ENCODE measurements around the gene OPA3. TPM values are rescaled to one million over a fixed set of nuclear protein-coding genes. Genes with fewer than 3 reads are reported as not detected.
A peak's percentile ranks its signal among the peaks of the same experiment; 100 is the strongest.

The OPA3 gene
- total RNA-seq, 6 experiments from 2014 or later: 13.3 to 15.5 (median 14.3) TPM

- Mint-ChIP-seq H3K4me1 (ENCODE audit: low read depth) (peaks cover 14% of the 10 kb centered on the region), H3K4me3 (no peak overlapping the region), H3K27ac (peak overlapping the region; percentile 71), H3K36me3 (ENCODE audit: low read depth) (peaks cover 6% of the 10 kb centered on the region), H3K9me3 (no peaks in the 10 kb centered on the region), H3K27me3 (ENCODE audit: insufficient read depth) (no peaks in the 10 kb centered on the region; the same call in 1 of the 2 replicates)
- DNase-seq: no peak
- no peak for TF ChIP-seq CTCF (IDR thresholded peaks at IDR 0.05)
Measured at GRCh38 chr19:45517641-45518468, 66.7 kb downstream of the OPA3 start.

DNA sequence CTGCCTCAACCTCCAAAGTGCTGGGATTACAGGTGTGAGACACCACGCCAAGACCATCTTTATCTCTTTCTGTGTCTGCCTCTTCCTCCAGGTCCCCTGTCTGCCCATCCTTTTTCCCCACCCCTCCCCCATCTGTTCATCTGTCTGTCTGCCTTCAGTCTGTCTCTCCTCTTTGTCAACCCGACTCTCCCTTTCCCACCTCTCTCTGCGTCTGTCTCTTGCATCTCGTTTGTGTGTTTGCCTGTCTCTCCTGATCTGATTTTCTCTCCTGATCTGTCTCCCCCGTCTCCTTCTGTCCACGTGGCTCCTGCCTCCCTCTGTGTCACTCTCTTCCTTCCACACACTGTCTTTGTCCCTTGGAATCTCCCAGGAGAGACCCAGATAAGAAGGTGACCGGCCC lies 67.4 kb downstream of the OPA3 start:
- no peaks in the 10 kb centered on the region; the same call in 1 of the 2 replicates for H3K27me3 Mint-ChIP-seq (ENCODE audit: insufficient read depth)
- no peak for DNase-seq
- peaks cover 6% of the 10 kb centered on the region for H3K36me3 Mint-ChIP-seq (ENCODE audit: low read depth)
- H3K4me3 Mint-ChIP-seq: no peak overlapping the region
- H3K9me3 Mint-ChIP-seq: no peaks in the 10 kb centered on the region
- TF ChIP-seq CTCF (IDR thresholded peaks at IDR 0.05): no peak
- peaks cover 12% of the 10 kb centered on the region for H3K4me1 Mint-ChIP-seq (ENCODE audit: low read depth)
- H3K27ac Mint-ChIP-seq: peak overlapping the region; percentile 71

GRCh38 chr19:45515807-45516401 lies 68.7 kb downstream of the OPA3 start:
- no peak for TF ChIP-seq CTCF (IDR thresholded peaks at IDR 0.05)
- Mint-ChIP-seq H3K27ac (peak overlapping the region; percentile 38; the same call in 1 of the 2 replicates), H3K4me3 (no peak overlapping the region), H3K4me1 (ENCODE audit: low read depth) (peaks cover 16% of the 10 kb centered on the region), H3K36me3 (ENCODE audit: low read depth) (peaks cover 10% of the 10 kb centered on the region), H3K27me3 (ENCODE audit: insufficient read depth) (no peaks in the 10 kb centered on the region; the same call in 1 of the 2 replicates), H3K9me3 (no peaks in the 10 kb centered on the region)
- DNase-seq: no peak

DNA sequence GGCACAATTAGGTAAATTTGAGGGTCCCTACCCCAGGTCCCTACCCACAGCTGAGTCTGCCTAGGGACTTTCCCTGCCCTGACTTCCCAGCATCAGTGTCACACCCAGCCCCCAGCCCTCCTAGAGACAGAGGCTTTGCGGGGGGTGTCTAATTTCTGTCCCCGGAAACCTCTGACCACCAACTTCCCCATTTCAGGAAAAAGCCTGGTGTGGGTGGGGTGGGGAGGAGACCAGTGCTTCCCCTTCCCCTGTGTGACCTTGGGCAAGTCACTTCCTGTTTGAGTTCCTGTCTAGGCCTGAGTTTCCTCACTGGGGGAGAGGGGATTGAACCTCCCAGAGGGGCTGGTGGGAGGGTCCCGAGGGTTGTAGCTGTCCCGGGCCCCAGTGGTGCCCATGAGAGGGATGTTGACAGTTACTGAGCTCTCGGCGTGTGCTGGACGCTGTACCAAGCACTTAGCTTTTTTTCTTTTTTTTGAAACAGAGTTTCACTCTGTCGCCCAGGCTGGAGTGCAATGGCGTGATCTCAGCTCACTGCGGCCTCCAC lies 69.4 kb downstream of the OPA3 start:
- TF ChIP-seq CTCF (IDR thresholded peaks at IDR 0.05): no peak
- H3K27ac Mint-ChIP-seq: peak overlapping the region; percentile 56
- H3K27me3 Mint-ChIP-seq (ENCODE audit: insufficient read depth): no peaks in the 10 kb centered on the region; the same call in 1 of the 2 replicates
- peaks cover 12% of the 10 kb centered on the region for H3K36me3 Mint-ChIP-seq (ENCODE audit: low read depth)
- no peak overlapping the region for H3K4me3 Mint-ChIP-seq
- no peaks in the 10 kb centered on the region for H3K9me3 Mint-ChIP-seq
- DNase-seq: no peak
- peaks cover 22% of the 10 kb centered on the region for H3K4me1 Mint-ChIP-seq (ENCODE audit: low read depth)

GRCh38 chr19:45514376-45515051 lies 70.1 kb downstream of the OPA3 start:
- peaks cover 28% of the 10 kb centered on the region for H3K4me1 Mint-ChIP-seq (ENCODE audit: low read depth)
- no peak for DNase-seq
- H3K9me3 Mint-ChIP-seq: no peaks in the 10 kb centered on the region
- no peak overlapping the region for H3K4me3 Mint-ChIP-seq
- TF ChIP-seq CTCF (IDR thresholded peaks at IDR 0.05): no peak
- no peaks in the 10 kb centered on the region; the same call in 1 of the 2 replicates for H3K27me3 Mint-ChIP-seq (ENCODE audit: insufficient read depth)
- H3K27ac Mint-ChIP-seq: peak overlapping the region; percentile 56
- H3K36me3 Mint-ChIP-seq (ENCODE audit: low read depth): peaks cover 16% of the 10 kb centered on the region

All from HFFc6 (cell line).